GM12892 (cell line): ENCODE data around the gene ABHD15.

ENCODE experiments used
- POLR2A ChIP-seq: IDR thresholded peaks from 2 replicates; pipeline ENCODE4 v1.6.1; 2011; ENCODE audit warnings: low read depth, low read length, control low read depth
- POLR2AphosphoS5 ChIP-seq: IDR thresholded peaks from 2 replicates; pipeline ENCODE4 v1.6.1; 2011; ENCODE audit warnings: low read depth, low read length, control low read depth
- TAF1 ChIP-seq: IDR thresholded peaks from 2 replicates; pipeline ENCODE4 v1.6.1; 2011; ENCODE audit warnings: low read depth, mild to moderate bottlenecking, control low read depth, low read length, borderline replicate concordance

DNA sequence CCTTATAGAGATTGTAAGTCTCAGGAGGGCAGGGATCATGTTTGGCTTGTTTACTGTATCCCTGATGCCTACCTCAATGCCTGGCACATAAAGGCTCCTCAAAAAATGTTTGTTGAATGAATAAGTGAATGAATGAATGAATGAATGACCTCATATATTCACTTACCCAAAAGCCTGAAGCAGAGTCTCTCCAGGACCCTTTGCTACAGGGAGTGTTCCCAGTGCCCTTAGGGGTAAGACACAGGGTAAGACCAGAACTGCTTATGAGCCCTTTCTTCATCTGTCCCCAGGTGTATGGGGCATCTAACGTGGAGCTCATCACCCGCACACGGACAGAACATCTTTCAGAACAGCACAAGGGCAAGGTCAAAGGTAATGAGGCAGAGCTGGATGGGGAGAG is 43.6 kb upstream of the ABHD15 start:
- no peak for TF ChIP-seq TAF1
- no peak for TF ChIP-seq POLR2A
- no peak for TF ChIP-seq POLR2AphosphoS5
